Inflammatory macrophage (primary cell): Measurements from ENCODE around the gene DCAF8.
"Not testable (repeated sequence)": the region's sequence is repeated elsewhere in the genome, so short reads cannot be mapped to it uniquely, and the experiment has no call there.

Source experiments
- DNase-seq, 2 donors: peaks; one replicate each; pipeline ENCODE4 v3.0.0-alpha.2; 2020 to 2022
- total RNA-seq, 18 experiments: gene quantifications; one replicate each; lab custom pipeline; 2026; ENCODE audit warnings: mixed read lengths in 6 of 18, inconsistent platforms in 2 of 18; lab: John Stamatoyannopoulos, UW

Gene DCAF8
- 10.9 to 42.2 (median 24.5) reads per million in 18 experiments for total RNA-seq

DNA sequence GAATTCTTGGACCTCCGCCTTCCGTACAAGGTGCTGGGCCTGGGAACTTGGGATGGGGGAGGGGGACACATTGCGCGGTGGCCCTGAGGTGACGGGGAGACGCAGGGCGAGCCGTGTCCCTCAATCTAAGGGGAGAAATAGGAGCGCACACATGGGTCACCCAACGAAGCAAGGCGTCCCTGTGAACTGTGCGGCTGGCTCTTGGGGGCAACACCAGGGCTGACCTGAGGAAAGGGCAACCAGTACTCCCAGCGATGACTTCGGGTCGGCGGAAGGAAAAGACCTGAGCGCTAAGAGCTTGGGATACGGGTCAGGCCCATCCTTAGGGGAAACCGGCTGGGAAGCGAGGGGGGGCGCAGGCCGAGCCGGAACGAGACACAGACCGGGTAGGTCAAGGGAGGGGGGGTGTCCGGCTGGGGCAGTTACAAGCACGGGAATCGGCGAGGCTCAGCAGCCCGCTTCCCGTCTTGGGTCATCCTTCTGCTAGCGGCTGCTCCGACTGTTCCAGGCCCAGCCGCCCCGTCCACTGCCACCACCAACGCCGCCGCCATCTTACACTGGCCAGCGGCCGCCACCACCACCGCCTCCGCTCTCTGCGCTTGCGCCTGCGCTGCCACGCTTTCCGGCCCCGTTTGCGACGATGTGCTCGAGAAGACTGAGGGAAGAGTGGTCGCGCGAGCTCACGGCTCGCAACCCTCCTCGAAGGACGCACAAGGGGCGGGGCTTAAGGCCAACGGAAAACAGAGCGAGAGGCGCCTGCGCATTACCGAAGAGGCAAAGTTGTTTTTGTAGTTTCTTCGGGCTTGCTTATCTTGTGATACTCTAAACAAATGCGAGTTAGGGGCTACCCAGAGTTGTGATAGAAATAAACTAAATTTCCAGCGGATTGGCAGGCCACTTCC lies at the start of gene DCAF8:
Gene DCAF8, minus strand, starts transcription at position 657 of the 902 bp plus-strand sequence. CDS start 18,541 bp downstream, outside the sequence.
- DNase-seq, result peak; percentile 99

DNA sequence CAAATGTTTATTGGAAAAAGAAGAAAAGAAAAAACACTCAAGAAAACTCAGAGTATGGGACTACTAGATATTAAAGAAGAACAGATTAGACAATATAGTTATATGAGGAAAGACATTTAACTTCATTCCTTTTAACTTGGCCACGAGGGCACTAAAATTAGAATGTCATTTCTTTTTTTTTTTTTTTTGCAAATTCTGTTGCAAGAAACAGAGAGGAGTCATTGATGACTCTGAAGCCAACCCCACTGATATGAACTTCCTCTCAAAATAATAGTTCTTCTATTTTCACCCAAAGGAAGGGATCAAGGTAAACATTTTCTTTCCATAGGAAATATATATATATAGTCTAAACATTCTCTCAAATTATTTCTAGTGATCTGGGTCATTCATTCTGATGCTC lies 47.2 kb upstream of the DCAF8 start:
- peak; percentile 48 to 69 for DNase-seq

DNA sequence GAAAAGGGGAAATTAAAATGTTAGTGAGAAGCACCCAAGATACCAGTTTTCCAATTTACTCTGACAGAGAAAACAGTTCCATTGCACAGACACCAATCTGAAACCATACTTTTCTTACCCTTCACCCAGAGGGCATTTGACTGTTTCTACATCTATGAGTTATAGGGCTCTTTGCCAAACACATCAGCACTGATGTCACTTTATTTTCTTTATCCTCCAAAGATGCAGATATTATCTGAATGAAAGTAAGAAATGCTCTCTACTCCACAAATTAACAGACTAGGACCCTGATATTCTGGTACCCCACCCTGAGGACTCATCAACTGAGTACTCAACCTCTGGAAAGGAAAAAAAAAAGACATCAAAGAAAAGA lies 46.8 kb upstream of the DCAF8 start:
- DNase-seq, result peak; percentile 34 to 53

DNA sequence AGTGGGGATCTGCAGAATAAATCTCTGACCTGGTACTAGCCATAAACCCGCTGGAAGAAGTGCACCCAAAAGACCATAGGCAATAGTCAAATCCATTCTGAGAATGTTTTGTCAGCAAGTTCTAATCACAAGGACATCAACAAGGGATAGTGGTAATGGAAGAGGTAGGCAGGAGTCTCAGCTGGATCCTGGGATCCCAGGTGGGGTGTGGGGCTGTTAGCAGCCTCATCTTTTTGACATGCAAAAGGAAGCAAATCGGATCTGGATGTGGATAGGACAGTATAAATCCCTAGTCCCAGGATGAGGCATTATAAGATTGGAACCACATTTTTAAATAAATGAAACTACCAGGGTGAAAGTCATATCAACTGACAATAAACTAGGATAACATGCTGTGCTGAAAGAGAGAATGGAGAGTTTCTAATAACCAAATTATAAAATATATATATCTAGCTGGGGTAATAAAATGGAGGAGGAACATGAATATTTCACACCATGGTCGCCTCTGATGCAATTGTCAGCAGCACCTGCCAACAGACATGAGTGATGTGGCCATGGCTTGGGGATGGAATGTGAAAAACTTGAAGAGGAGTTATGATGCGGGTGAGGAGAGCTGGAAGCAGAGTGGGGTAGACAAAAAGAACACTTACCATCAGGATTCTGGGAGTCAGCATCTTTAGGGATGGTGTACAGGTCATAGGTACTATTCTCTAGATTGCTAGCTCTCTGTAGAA lies 46.3 kb upstream of the DCAF8 start:
- DNase-seq, result no peak

DNA sequence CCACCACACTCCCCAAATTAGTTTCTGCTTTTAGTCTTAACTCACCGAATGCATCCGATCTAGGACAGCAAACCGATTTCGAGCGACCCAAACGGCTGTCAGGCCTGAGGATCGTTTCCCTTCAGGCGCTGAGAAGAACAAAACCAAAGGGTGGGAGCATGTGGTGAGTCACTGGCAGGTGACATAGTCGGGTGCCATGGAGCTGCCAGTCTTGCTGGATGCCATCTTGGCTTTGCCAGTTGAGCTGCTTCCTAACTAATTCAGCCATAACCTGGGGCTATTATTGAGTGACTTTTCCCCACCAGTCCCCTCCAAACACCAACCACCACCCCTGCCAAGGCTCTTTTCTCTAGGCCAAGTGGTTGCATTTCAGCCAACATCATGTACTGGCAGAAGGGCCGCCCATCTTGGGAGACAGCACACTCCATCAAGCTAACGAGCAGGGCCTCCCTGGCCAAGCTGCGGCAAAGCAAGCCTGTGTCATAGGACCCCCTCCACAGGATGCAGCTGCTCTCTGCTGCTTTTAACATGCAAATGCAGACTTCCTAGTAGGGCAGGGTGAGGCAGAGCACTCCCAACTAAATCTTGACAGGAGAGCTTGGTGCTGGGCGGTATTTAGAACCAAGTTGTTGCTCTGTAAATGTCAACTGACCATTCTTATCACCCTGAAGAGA lies 44.9 kb upstream of the DCAF8 start:
- no peak for DNase-seq

DNA sequence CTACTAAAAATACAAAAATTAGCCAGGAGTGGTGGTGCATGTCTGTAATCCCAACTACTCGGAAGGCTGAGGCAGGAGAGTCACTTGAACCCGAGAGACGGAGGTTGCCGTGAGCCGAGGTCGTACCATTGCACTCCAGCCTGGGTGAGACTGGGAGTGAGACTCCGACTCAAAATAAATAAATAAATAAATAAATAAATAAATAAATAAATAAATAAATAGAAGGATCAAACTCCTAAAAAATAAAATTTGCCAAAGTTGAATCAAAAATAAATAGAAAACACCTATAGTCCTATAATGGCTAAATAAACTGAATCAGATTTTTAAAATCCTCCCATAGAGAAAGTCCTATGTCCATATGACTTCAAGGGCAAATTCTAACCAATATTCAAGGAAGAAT lies 37.8 kb upstream of the DCAF8 start:
- DNase-seq, result no peak

DNA sequence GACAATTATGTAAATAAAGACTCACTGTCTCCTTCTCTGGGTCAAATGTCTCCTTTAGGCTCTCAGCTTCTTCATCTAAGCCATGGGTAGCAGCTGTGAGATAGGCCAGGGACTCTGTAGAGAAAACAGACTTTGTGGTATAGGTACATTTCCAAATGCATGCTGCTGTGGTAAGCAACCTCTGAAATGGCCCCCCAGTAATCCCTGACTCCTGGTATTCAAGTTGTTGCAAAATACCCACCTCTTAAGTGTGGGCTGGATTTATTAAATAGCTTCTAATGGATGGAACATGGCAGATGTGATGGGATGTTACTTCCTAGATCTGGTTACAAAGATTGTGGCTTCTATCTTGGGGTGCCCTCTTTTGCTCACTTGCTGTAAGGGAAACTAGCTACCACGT lies 33.7 kb upstream of the DCAF8 start:
- DNase-seq, result no peak

DNA sequence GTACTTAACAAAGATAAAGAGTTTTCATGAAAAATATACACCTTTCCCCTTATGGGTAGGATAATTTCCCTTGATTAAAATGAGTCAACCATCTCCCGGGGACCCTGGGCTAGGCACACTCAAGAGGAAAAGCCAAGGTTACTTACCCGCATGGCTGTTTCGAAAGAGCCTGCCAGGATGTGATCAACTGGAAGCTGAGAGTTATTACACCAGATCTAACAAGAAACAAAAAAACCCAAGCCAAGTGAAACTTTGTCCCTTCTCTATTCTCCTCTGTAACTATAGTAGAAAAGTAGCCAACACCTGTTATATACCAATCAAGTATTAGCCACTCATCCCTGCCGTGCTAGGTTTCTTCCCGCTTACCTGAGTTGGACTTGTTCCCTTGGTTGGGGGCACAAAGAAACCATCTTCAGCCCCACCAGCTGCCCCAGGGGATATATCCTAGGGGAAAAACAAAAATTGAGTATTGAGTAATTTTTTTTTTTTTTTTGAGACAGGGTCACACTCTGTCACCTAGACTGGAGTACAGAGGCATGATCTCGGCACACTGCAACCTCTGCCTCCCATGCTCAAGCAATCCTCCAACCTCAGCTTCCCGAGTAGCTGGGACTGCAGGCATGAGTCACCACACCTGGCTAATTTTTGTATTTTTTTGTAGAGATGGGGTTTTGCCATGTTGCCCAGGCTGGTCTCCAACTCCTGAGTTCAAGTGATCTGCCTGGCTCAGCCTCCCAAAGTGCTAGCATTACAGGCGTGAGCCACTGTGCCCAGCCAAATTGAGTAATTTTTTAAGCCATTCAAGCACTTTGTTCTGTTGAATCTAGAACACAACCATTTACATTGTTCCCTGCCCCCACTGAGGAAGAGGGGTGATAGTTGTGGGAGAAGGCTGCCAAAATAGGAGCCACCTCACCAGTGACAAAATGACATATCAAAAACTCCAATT lies 30.9 kb upstream of the DCAF8 start:
- peak; percentile 12 to 17 for DNase-seq

DNA sequence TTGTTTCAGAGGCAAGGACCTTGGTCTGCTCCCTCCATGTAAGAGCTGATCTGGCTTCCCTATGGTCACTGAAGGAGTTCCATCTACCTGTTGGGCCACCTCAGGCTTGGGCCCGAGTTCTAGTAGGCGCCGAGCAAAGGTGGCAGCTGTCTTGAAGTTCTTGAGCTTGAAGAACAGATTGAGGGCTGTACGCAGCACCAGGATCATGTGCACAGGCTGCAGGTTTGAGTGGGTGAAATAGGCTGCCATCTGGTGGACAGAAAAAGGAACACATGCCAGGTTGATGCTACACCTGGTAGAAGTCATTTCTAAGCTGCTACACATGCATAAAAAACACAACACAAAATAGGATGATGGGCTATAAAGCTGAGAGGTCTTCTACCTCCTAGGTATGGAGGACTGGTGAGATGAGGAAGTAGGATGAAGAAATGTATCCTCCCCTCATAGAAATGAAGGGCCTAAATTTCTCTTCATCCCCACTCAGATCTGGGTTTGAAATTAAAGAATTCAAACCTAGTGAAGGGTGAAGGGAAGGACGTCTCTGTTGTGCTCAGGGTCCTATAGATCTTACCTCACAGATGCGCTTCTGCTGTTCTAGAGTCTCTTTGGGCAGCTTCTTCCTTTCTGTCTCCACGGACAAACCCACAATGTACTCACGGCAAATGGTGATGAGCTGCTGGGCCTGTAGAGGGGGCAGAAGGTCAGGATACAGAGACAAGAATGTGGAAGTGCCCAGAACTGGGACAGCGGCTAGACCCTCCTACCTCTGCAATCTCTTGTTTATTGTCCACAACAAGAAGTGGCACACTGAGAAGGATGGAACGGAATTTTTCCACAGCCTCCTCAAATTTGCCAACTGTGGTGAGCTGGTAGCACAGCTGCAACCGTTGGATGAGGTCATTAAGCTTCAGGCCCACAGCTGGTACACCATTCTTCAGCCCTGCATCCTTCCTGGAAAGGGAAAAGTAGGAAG lies 29.2 kb upstream of the DCAF8 start:
- peak; percentile 59 to 70 for DNase-seq

DNA sequence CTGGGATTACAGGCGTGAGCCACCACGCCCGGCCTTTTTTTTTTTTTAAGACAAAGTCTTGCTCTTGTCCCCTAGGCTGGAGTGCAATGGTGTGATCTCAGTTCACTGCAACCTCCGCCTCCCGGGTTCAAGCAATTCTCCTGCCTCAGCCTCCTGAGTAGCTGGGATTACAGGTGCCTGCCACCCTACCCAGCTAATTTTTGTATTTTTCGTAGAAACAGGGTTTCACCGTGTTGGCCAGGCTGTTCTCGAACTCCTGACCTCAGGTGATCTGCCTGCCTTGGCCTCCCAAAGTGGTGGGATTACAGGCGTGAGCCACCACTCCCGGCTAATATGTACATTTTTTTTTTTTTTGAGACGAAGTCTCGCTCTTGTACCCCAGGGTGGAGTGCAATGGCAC lies 25.4 kb upstream of the DCAF8 start:
- not testable (repeated sequence) for DNase-seq

DNA sequence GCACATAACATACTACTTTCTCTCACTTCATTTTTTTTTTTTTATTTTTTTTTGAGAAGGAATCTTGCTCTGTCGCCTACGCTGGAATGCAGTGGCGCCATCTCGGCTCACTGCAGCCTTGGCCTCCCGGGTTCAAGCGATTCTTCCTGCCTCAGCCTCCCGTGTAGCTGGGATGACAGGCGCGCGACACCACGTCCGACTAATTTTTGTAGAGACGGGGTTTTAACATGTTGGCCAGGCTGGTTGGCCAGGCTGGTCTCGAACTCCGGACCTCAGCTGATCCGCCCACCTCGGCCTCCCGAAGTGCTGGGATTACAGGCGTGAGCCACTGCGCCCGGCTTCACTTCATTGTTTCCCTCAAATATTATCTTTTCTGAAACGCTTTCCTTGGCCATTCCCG lies 23.2 kb upstream of the DCAF8 start:
- DNase-seq, result no peak

DNA sequence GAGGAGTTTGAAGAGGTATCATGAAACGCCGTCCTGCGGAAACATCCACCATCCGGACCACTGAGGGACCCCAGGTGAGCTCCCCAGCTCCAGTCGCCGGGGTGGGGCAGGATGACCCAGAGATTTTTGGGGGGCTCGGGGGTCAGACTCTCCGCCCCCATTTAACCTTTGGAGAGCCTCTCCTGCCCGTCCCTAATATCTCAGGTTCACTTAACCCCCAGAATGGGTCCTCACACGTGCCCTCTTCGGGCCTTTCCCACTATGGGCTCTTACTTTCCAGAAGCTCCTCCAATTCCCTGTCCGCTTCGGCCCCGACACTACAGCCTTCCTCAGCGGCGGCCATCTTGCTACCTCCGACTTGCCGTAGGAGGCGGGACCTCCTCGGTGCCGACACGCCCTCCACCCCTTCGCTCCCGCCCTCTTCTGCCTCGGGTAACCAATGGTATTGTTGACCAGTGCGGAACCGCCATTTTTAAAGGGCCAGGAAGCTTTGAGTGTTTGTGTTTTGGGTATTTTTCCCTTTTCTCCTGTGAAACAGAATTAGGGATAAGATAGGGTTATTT lies 22.5 kb upstream of the DCAF8 start, which contains the start of gene PEX19:
Gene PEX19, minus strand, starts transcription at position 352 of the 563 bp plus-strand sequence. Its CDS starts 9 bp downstream, at position 343.
- DNase-seq, result peak; percentile 91 to 93

DNA sequence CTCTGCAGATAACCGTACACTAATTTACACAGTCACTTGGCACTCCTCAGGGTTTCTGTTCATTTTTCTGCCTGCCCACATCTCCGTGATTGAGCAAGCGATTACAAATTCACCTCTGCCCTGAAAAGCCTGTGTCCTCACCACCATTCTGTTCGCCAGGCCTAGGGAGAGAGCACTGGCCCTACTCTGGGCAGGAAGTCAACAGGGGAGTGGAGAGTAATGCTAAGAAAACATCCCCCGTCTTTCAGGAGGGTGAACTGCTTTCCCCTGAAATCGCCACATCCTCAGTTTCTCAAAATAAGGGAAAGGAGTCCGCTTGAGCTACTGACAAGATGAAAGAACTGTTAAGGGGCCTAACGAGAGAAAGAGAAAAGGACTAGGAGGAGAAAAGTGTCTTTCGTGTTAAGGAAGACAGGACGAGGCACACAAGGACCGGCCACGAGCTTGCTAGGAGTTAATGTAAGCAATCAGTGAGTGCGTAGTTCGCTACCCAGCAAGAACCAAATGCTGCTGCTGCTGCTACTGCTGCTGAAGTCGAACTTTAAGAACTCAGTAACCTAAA lies 22.0 kb upstream of the DCAF8 start:
- peak; percentile 91 to 93 for DNase-seq

DNA sequence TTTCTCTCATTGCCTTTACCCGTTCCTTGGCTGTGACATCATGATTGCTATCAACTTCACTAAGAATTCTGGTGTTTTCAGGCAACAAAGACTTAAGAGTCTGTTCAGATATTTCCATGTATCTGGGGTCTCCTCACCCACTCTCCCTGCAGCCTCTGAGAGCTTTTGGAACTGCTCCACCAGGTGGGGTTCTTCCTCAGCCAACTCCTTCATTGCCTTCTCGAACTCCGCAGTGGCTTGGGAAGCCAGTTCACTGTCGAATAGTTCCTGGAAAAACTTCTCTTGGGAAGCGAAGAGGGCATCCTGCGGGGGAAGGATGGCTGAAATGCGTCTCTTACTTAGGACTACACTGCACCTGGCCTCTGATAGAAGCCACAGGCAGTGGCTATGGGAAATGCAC lies 20.5 kb upstream of the DCAF8 start:
- no peak for DNase-seq

DNA sequence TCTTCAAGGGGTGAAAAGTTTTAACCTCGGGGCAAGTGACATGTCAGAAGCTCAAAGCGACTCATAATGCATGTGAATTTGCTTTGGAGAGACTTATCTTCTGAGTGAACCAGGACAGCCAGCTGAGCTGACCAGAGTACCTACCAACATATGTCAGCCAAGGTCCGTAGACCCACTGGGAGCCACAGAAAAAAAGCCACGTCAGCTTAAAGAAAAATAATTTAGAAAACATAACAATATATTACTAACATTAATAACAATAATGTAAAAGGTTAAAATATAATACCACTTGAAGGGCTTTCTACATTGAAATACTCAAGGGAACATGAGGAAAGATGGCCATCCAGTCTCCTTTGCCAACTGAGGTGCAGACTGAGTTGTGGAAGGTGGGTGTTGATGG lies 15.6 kb upstream of the DCAF8 start:
- no peak for DNase-seq

DNA sequence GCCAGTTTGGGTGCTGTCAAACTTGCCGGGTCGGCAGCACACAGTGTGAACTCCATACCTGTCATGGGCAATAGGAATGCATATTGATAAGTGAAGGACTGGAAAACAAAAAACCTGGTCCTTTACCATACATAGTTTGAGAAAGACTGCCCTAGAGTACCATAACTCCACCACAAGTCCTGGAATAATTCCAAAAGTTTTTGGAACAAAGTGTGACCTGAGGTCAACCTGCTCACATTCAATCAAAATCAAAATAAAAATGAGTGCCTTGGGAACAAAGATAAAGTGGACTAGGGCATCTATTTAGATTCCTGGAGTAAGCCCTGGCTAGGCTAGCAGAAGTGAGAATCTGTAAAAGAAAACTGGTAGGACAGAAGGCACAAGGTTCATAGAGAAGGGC lies 15.0 kb upstream of the DCAF8 start:
- DNase-seq, result no peak

DNA sequence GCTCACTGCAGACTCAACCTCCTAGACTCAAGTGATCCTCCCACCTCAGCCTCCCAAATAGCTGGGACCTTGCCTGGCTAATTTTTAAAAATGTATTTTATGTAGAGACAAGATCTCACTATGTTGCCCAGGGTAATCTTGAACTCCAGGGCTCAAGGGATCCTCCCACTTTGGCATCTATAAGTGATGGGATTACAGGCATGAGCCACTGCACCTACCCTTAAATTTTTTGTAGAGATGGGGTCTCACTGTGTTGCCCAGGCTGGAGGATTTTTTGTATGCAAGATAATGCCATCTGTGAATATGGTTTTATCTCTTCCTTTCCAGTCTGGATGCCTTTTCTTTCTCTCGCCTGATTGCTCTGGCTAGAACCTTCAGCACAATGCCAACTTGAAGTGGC lies 8.7 kb upstream of the DCAF8 start:
- DNase-seq, result no peak

DNA sequence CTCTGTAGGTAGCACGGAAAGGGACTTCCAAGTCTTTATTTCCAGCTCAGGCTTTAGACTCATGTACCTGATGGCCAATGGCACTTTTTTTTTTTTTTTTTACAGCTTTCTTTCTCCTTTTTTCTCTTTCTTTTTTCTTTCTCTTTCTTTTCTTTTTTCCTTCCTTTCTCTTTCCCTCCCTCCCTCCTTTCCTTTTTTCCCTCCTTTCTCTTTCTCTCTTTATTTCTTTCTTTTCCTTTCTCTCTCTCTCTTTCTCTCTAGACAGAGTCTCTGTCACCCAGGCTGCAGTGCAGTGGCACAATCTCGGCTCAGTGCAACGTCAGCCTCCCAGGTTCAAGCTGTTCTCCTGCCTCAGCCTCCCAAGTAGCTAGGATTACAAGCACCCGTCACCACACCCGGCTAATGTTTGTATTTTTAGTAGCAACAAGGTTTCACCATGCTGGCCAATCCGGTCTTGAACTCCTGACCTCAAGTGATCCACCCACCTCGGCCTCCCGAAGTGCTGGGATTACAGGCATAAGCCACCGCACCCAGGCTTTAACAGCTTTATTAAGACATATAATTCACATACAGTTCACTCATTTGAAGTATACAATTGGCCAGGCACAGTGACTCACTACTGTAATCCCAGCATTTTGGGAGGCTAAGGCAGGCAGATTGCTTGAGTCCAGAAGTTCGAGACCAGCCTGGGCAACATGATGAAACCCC lies 5.1 kb upstream of the DCAF8 start:
- no peak for DNase-seq

DNA sequence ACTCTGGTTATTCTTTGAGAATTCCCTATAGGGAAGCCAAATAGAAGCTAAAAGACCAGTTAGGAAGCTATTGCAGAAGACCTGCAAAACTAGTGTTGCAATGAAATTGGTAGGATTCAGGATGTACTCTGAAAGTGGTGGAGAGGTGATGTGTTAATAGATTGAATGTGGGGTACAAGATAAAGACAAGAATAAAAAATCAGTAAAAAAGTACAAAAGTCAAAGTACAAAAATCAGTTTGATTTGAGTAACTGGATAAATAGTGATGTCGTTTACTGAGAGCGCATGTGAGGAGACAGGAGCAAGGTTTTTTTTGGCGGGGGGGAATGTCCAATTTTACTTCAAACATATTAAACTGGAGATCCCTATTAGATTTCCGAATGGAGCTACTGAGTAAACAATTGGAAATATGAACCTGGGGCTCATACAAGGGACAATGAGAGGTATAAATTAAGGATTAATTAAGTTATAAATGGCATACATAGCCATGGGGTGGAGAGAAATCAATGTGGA lies 2.5 kb upstream of the DCAF8 start:
- no peak for DNase-seq
